Measurements from ENCODE around the gene TARS3.
"Not testable (repeated sequence)": the region's sequence is repeated elsewhere in the genome, so short reads cannot be mapped to it uniquely, and the experiment has no call there.

Gene TARS3

GRCh38 chr15:101652786-101653430, 71.4 kb downstream of the TARS3 start:
- no peak for DNase-seq

DNA sequence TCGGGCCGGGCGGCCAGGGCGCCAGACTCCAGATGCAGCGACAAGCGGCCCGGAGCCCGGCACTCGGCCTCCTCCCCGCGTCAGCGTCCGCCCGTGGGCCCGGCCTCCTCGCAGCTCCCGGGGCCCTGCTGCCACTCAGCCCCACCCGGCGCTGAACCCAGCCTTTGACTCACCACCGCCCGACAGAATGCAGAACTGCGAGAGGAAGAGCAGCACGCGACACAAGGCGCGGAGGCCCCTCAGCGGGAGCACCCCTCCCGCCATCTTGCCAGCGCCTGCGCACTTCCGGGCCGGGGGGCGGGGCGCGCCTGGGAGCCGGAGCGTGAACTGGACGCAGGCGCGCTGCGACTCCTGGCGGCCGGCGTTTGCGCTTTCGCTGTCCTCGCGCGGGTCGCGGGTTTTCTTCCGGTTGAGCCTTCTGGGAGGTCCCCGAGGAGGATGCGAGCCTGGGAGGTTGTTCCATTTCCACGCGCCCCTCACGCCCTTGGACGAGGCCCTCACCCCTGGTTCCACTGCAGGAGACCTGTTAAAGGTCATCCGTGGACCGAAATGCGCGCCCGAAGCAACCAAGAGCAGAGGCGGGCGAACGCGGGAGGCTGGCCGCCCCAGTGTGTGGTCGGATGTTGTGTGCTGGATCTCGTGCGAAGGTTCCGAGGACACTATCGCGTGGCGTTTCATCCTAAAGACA, 72.0 kb downstream of the TARS3 start, which contains the start of gene TM2D3:
TSS of gene TM2D3 (minus strand) at position 284 of the 688 bp plus-strand sequence. CDS start at position 264, 20 bp downstream.
- DNase-seq, result peak; percentile 96

DNA sequence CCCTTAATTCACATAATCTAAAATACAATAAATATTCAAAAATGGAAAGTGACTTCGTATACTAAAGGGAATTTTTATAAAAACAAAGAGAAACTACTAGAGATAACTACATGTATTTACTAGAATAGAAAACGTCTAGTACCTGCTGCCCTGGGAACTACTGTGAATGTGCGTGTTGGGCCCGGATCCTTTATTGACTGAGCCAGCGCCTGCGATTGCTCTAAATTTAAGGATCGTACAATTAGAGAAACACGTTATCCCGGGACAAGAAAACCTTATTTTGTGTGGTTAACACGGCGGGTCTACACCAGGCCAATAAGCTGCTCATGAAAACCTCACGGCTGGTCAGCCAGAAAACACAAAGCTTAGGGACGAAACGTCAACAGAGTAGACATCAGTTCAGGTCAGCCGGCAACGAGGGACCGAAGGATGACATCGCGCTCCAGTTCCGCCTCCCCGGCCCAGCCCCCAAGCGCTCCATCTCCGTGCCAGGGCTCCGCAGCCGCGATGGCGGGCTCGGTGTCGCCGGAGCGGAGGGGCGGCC, 72.6 kb downstream of the TARS3 start:
- no peak for DNase-seq

- no peak for DNase-seq
Measured at GRCh38 chr15:101650145-101650544, 74.1 kb downstream of the TARS3 start.

- no peak for DNase-seq
Measured at GRCh38 chr15:101648356-101648755, 75.9 kb downstream of the TARS3 start.

GRCh38 chr15:101647251-101647650, 77.0 kb downstream of the TARS3 start:
- no peak for DNase-seq

- no peak for DNase-seq
Measured at GRCh38 chr15:101646672-101647071, 77.6 kb downstream of the TARS3 start.

DNA sequence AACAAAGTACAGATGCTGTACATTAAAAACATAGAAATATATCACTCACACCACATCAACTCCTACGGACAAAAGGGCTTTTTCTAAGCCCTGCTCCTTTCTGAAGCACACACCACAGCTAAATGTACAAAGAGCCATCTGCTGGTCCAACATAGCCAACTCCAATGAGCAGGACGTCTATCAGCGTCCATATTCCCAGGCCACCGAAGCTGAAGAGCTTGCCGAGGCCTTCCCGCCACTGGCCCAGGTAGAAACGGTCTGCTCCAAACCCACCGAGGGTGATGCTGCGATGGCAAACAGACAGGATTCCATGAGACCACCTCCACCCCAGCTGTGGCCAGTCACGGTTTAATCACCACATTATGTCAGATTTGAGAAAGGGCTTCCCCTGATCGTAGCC, 81.9 kb downstream of the TARS3 start:
- no peak for DNase-seq

DNA sequence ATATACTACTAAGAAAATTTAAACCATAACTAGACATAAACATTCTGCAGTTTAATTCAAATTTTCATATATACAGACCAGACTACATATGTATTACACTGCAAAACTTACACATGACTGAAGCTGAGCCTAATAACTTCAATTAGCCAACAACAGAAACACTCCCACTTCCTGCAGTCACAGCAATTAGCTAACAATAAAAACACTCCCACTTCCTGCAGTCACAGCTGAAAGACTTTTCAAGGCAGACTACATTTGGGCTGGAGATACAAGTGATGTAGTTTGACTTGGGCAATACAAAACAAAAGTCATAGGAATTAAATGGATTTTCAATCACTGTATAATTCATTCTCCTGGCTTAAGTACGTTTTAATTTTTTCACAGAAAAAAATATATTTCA, 82.4 kb downstream of the TARS3 start:
- peak; percentile 63 for DNase-seq

- DNase-seq, result peak; percentile 68
Measured at GRCh38 chr15:101641129-101641764, 83.0 kb downstream of the TARS3 start.

DNA sequence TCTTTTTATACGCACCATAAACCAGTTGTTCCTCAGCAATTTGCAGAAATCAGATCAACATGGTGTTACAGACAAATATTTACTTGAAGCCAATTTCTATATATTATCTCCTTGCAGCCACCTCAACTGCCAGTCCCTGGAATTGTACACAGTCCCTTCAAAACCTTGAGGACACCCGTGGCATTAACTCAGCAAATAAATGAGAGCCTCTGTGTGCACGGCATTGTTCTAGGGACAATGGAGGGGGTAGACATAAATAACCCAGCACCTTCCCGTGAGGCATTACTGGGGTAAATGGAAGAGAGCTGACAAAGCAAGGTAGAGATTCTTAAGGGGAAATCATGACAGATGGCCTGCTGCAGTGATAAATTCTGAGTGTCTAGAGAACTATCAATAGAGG, 84.6 kb downstream of the TARS3 start:
- no peak for DNase-seq

- no peak for DNase-seq
Measured at GRCh38 chr15:101637919-101638318, 86.4 kb downstream of the TARS3 start.

DNA sequence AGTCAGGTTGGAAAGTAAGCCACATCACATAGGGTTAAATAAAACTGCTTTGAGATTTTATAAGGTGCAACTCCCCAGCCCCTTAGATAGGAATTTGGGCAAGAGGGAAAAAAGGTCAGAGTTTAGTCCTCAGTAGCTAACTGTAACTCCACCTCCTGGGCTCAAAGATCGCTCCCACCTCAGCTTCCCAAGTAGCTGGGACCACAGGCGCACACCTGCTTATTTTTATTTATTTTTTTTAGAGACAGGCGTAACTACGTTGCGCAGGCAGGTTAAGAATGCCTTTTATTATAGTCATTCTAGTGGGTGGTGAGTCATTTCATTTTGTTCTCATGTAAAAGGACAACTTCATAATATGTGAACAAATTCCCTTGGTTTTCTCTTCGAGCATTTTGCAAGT, 86.8 kb downstream of the TARS3 start:
- DNase-seq, result no peak

DNA sequence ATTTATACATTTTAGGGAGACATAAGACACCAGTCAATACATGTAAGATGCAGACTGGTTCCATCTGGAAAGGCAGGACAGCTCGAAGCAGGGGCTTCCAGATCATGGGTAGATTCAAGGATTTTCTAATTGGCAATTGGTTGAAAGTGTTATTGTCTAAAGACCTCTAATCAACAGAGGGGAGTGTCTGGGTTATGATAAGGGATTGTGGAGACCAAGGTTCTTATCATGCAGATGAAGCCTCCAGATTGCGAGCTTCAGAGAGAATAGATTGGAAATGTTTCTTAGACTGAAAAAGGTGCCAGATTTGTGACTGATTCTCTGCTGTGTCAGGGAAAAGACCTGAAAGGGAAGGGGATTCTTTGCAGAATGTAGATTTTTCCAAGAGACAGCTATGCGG, 87.2 kb downstream of the TARS3 start:
- no peak for DNase-seq

DNA sequence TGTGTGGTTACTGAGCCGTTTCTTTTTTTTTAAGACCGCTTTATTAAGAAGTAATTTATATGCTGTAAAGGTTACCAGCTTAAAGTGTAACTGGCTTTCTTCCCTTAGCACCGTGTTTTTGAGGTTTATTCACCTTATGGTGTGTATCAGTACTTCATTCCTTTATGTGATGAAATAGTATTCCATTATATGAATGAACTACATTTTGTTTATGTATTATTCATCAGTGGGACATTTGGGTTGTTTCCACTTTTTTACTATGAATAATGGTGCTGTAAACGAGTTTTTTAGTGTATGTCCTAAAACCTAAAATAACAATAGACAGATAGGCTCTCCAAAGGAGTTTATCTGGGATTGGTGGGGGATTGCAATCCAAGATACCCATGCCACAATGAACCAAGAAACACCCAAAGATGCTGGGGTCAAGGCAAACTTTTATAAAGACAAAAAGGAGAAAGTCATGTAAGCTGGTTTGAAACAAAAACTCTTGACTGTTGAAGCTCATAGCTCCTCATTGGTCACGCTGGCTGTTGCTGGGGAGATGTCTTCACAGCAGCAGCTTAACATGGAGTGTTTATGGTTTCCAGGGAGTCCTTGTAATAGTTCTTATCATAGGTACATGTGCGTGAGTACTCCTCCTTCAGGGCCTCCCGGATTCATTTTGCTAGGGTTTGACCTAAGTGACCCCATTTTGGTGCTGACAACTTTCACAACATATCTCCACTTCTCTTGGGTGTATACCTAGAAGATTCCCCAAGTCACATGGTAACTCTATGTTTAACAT, 88.1 kb downstream of the TARS3 start:
- DNase-seq, result no peak

GRCh38 chr15:101633356-101633755, 90.9 kb downstream of the TARS3 start:
- no peak for DNase-seq

GRCh38 chr15:101626729-101627128, 97.5 kb downstream of the TARS3 start:
- DNase-seq, result not testable (repeated sequence)

GRCh38 chr15:101625980-101626379, 98.3 kb downstream of the TARS3 start:
- DNase-seq, result no peak

- no peak for DNase-seq
Measured at GRCh38 chr15:101625184-101625583, 99.1 kb downstream of the TARS3 start.

- no peak for DNase-seq
Measured at GRCh38 chr15:101623367-101624304, 100.6 kb downstream of the TARS3 start.

- DNase-seq, result no peak
Measured at GRCh38 chr15:101621961-101622360, 102.3 kb downstream of the TARS3 start.

GRCh38 chr15:101620671-101621070, 103.6 kb downstream of the TARS3 start:
- DNase-seq, result no peak

Measured in central memory CD4-positive, alpha-beta T cell (primary cell).